HL-60 (cell line): ENCODE data around the gene SVIP.

Experiments used
- DNase-seq, 2 experiments: peaks; one replicate each; pipeline ENCODE4 v3.0.0-alpha.2; 2010 to 2020; ENCODE audit warnings: low read depth in 1 of 2, low spot score in 1 of 2
- H3K27ac ChIP-seq: fragments of 250-450 bp; sonication (Bioruptor Pico); replicated peaks from 2 replicates; pipeline ENCODE4 v1.5.1; 2020; ENCODE audit warnings: mild to moderate bottlenecking, moderate library complexity
- H3K27me3 ChIP-seq: fragments of 250-450 bp; sonication (Bioruptor Pico); 2 replicates; pipeline ENCODE4 v1.5.1; 2021; ENCODE audit warnings: mild to moderate bottlenecking, moderate library complexity; ENCODE audit not compliant: insufficient read depth, poor library complexity, severe bottlenecking
- H3K4me3 ChIP-seq: replicated peaks from 2 replicates; pipeline ENCODE4 v1.5.1; 2011; ENCODE audit warnings: mild to moderate bottlenecking, control low read depth, low read length; ENCODE audit not compliant: insufficient read depth
- CTCF ChIP-seq: IDR thresholded peaks from one replicate; pipeline ENCODE4 v1.5.1; 2011; ENCODE audit warnings: low read length, control low read depth, inconsistent platforms; ENCODE audit not compliant: insufficient read depth
- GABPA ChIP-seq: IDR thresholded peaks from 2 replicates; pipeline ENCODE4 v1.6.1; 2012; ENCODE audit warnings: low read depth
- POLR2AphosphoS5 ChIP-seq: IDR thresholded peaks from 2 replicates; pipeline ENCODE4 v1.6.1; 2012; ENCODE audit warnings: low read depth
- REST ChIP-seq: IDR thresholded peaks from 2 replicates; pipeline ENCODE4 v1.6.1; 2012; ENCODE audit warnings: low read depth; ENCODE audit not compliant: insufficient replicate concordance
- SPI1 ChIP-seq: IDR thresholded peaks from 2 replicates; pipeline ENCODE4 v1.6.1; 2012; ENCODE audit warnings: low read depth, mild to moderate bottlenecking, borderline replicate concordance

Gene SVIP

GRCh38 chr11:22830082-22830414 lies 447 bp upstream of the SVIP start:
- Histone ChIP-seq H3K27ac (no peak overlapping the region), H3K27me3 (no peaks in the 10 kb centered on the region), H3K4me3 (peak overlapping the region; percentile 77)
- no peak for TF ChIP-seq SPI1
- no peak for TF ChIP-seq REST
- TF ChIP-seq POLR2AphosphoS5: no peak
- TF ChIP-seq CTCF: no peak
- no peak for TF ChIP-seq GABPA
- no peak for DNase-seq

GRCh38 chr11:22828373-22828772 lies 1.2 kb downstream of the SVIP start:
- Histone ChIP-seq H3K27ac (peak overlapping the region; percentile 79), H3K27me3 (no peaks in the 10 kb centered on the region), H3K4me3 (peak overlapping the region; percentile 77)
- no peak for DNase-seq
- TF ChIP-seq CTCF (no peak), GABPA (no peak), POLR2AphosphoS5 (no peak), REST (no peak), SPI1 (no peak)

- H3K4me3 ChIP-seq: no peak overlapping the region
- H3K27ac ChIP-seq: no peak overlapping the region
- no peak for DNase-seq
- no peak for TF ChIP-seq GABPA
- no peak for TF ChIP-seq REST
- no peak for TF ChIP-seq SPI1
- no peak for TF ChIP-seq CTCF
- TF ChIP-seq POLR2AphosphoS5: no peak
- no peaks in the 10 kb centered on the region for H3K27me3 ChIP-seq
Observed at GRCh38 chr11:22822203-22822602, 7.4 kb downstream of the SVIP start.
